Mucosa of descending colon (tissue), 3 donors: ENCODE data around the gene DEAF1. TPM values are rescaled to one million over a fixed set of nuclear protein-coding genes. Genes with fewer than 3 reads are reported as not detected.

Experiments
- ATAC-seq: fragments of 200-7000 bp; cut with Tn5 transposase; one replicate; pipeline ENCODE4 v1.9.1; 2020; ENCODE audit warnings: mild to moderate bottlenecking, moderate library complexity
- DNase-seq, 3 donors: peaks; one replicate each; pipeline ENCODE4 v3.0.0-alpha.2; 2020
- H3K36me3 ChIP-seq: fragments of 200-600 bp; one replicate; pipeline ENCODE4 v1.8.0; 2021; ENCODE audit warnings: low read depth, mild to moderate bottlenecking
- H3K4me1 ChIP-seq: fragments of 200-600 bp; one replicate; pipeline ENCODE4 v1.8.0; 2021; ENCODE audit warnings: low read depth, mild to moderate bottlenecking
- H3K4me3 ChIP-seq: fragments of 200-600 bp; one replicate; pipeline ENCODE4 v1.8.0; 2021; ENCODE audit warnings: mild to moderate bottlenecking
- H3K9me3 ChIP-seq: fragments of 200-600 bp; one replicate; pipeline ENCODE4 v1.8.0; 2021; ENCODE audit warnings: mild to moderate bottlenecking
- intact Hi-C, 2 donors: fragments of 100-400 bp; cut with DNase I in 1 of 2; cut with micrococcal nuclease in 1 of 2; formaldehyde crosslinking; loops; one replicate each; pipeline versions ENCODE4 v1.11.0 to v1.11.1; 2022; cut with DNase I, micrococcal nuclease
- total RNA-seq, 3 donors: library from RNA; stranded (reverse); fragmentation: NEBNext Ultra II Directional in 2 of 3; extraction: Animal tissue kit (Norgen Biotek cat#: 25700) in 2 of 3; gene quantifications; one replicate each; pipeline versions ENCODE4 v1.2.1 to v1.2.4, GENCODE V29; 2021 to 2023
- TF ChIP-seq, protein P1 (sequence below): fragments of 200-600 bp; IDR thresholded peaks from one replicate; pipeline ENCODE4 v1.8.0; 2022; ENCODE audit warnings: antibody characterized with exemption, mild to moderate bottlenecking
- donor health status: DM: no; HTN: no; CAD: no; lungs with moderate emphysema.
- donor health status: DM: no; HTN: no; CAD: no.
- donor health status: DM: no; HTN: yes; CAD: no.

DEAF1 gene
- total RNA-seq, 3 donors from 2014 or later: 25.1 to 35.7 (median 25.9) TPM

DNA sequence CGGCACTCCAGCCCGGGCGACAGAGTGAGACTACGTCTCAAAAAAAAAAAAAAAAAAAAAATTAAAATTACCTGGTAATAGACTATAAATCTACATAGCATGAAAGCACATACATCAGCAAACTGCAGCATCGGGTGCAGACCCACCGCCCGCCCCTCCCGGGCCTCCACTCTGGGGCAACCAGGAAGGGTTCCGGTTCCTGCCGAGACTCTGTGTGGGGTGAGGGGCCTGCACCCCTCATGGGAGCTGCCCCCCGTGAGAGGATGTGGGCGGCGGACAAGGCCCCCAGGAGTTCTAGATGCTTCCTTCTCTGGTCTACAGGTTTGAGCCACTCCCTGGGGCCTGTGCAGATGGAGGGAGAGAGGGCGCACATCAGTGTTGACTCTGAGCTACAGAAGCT lies 48.8 kb downstream of the DEAF1 start:
- intact Hi-C loops: no loop called here
- H3K36me3 ChIP-seq: no peaks in the 10 kb centered on the region
- no peak for DNase-seq
- H3K4me1 ChIP-seq: no peaks in the 10 kb centered on the region
- ATAC-seq: no peak
- TF ChIP-seq, protein P1, sequence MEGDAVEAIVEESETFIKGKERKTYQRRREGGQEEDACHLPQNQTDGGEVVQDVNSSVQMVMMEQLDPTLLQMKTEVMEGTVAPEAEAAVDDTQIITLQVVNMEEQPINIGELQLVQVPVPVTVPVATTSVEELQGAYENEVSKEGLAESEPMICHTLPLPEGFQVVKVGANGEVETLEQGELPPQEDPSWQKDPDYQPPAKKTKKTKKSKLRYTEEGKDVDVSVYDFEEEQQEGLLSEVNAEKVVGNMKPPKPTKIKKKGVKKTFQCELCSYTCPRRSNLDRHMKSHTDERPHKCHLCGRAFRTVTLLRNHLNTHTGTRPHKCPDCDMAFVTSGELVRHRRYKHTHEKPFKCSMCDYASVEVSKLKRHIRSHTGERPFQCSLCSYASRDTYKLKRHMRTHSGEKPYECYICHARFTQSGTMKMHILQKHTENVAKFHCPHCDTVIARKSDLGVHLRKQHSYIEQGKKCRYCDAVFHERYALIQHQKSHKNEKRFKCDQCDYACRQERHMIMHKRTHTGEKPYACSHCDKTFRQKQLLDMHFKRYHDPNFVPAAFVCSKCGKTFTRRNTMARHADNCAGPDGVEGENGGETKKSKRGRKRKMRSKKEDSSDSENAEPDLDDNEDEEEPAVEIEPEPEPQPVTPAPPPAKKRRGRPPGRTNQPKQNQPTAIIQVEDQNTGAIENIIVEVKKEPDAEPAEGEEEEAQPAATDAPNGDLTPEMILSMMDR: no peak
- no peak overlapping the region for H3K4me3 ChIP-seq
- H3K9me3 ChIP-seq: no peaks in the 10 kb centered on the region

GRCh38 chr11:645536-645935 lies 49.5 kb downstream of the DEAF1 start:
- Histone ChIP-seq H3K9me3 (no peaks in the 10 kb centered on the region), H3K36me3 (no peaks in the 10 kb centered on the region), H3K4me3 (no peak overlapping the region), H3K4me1 (no peaks in the 10 kb centered on the region)
- intact Hi-C loops: no loop called here
- TF ChIP-seq, protein P1: no peak
- DNase-seq (no peak), ATAC-seq (no peak)

DNA sequence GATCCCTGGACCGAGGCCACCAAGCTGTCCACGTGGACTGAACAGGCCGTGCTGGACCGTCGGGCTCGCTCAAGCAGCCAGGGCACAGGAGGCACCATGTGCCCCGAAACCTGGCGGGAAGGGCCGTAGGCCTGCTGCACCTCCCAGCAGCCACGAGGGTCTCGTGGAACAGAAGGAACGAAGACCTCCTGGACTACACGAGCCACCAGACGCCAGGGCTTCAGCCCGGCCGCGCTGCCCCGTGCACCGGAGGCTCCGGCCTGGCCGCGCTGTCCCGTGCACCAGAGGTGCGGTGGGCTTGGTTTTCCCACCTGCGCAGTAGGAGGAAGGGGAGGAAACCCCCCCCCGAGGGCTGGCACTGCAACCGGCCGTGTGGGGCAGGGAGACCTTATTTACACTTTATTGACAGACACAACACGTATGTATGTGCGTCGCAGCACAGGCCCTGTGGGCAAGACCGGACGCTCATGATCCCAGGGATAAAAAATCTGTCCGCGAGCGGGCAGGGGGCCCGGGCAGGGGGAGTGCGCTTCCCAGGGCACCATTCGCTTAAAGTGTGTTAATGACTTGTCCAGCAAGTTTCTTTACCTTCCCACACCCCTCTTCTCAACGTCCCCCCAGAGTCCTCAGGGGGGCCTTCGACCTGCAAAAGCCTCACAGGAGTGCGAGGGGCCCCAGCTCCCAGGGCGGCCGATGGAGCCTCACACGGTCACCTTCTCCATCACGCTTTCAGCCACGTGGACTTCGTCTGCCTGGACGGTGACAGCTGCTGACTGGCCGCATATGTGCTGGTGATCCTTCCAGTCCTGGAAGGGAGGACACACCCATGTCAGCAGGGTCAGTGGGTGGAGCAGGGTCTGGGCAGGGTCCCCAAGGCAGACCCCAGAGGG lies 50.9 kb downstream of the DEAF1 start:
- H3K4me1 ChIP-seq: no peaks in the 10 kb centered on the region
- no peaks in the 10 kb centered on the region for H3K9me3 ChIP-seq
- TF ChIP-seq, protein P1: no peak
- ATAC-seq: no peak
- intact Hi-C loops: no loop called here
- no peaks in the 10 kb centered on the region for H3K36me3 ChIP-seq
- DNase-seq: no peak
- H3K4me3 ChIP-seq: no peak overlapping the region

DNA sequence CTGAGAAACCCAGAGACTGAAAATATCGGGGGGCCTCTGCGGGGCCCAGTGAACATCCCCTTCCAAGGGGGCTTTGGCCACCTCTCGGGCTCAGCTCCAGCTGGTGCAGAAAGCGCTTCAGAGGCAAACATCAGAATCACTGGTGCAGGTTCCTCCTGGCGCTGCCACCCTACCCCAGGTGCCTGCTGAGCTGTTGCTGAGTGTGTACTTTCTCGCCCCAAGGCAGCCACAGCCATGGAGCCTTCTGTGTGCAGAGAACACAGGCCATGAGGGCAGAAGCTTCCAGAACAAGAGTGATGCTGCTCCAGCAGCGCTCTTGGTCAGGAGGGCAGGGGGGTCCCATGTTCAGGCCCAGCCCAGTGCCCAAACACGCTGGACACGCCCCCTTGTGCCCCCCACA lies 51.7 kb downstream of the DEAF1 start:
- intact Hi-C loops: no loop called here
- Histone ChIP-seq H3K4me1 (no peaks in the 10 kb centered on the region), H3K4me3 (no peak overlapping the region), H3K9me3 (no peaks in the 10 kb centered on the region), H3K36me3 (no peaks in the 10 kb centered on the region)
- DNase-seq (no peak), ATAC-seq (no peak)
- TF ChIP-seq, protein P1: no peak

DNA sequence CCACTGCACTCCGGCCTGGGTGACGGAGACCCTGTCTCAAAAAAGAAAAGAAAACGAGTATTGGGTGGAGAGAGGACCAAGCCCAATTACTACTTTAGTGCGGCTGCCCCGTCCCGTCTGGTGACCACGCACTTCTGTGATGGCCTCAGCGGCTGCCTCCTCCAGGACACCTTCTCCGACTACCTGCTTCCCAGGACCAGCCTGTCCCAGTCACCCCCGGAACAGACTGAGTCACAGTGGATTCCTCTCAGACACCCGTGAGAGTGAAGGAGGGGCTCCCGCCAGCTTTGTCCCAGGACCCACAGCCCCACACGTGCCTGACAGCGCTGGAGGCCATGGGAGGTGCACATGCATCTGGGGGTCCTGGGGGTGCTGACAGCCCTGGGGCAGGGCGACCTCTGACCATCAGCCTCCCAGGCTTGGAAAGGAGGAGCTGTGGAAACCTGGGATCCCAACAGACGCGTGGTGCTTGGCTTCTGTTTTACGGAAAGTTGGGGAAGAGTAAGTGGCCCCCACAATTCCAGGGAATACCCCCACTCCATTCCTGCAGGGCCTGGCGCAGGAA lies 53.1 kb downstream of the DEAF1 start:
- Histone ChIP-seq H3K36me3 (no peaks in the 10 kb centered on the region), H3K4me1 (peaks cover 6% of the 10 kb centered on the region), H3K9me3 (no peaks in the 10 kb centered on the region), H3K4me3 (no peak overlapping the region)
- ATAC-seq (no peak), DNase-seq (no peak)
- TF ChIP-seq, protein P1: no peak
- intact Hi-C loops: no loop called here
